Calu3 (cell line): ENCODE data around the gene GRID2. TPM values are rescaled to one million over a fixed set of nuclear protein-coding genes. Genes with fewer than 3 reads are reported as not detected.

Experiments used
- BruUV-seq: library from RNA; stranded (reverse); fragments of 400-500 nt; replicated peaks from 2 replicates; lab custom pipeline; 2021; lab: Mats Ljungman, UMichigan
- CTCF ChIA-PET: fragments of 300-600 bp; sonication (Branson Sonifier 250); formaldehyde crosslinking; loops from one replicate; lab custom pipeline; 2022; ENCODE audit warnings: antibody characterized with exemption; lab: Charles Lee
- DNase-seq: peaks from one replicate; pipeline ENCODE4 v3.0.0; 2022
- H3K27ac Mint-ChIP-seq: one replicate; pipeline ENCODE4 v1.8.0; 2022; ENCODE audit warnings: mixed read lengths; ENCODE audit not compliant: unreplicated experiment
- H3K27me3 Mint-ChIP-seq: one replicate; pipeline ENCODE4 v1.8.0; 2022; ENCODE audit warnings: mixed read lengths; ENCODE audit not compliant: unreplicated experiment
- H3K36me3 Mint-ChIP-seq: one replicate; pipeline ENCODE4 v1.8.0; 2022; ENCODE audit warnings: mild to moderate bottlenecking, moderate library complexity, mixed read lengths; ENCODE audit not compliant: insufficient read depth, unreplicated experiment
- H3K4me1 Mint-ChIP-seq: one replicate; pipeline ENCODE4 v1.8.0; 2022; ENCODE audit warnings: mild to moderate bottlenecking, low read depth, mixed read lengths; ENCODE audit not compliant: unreplicated experiment
- H3K4me3 Mint-ChIP-seq: one replicate; pipeline ENCODE4 v1.8.0; 2022; ENCODE audit warnings: mild to moderate bottlenecking, low read depth, moderate library complexity, mixed read lengths; ENCODE audit not compliant: unreplicated experiment
- H3K9me3 Mint-ChIP-seq: one replicate; pipeline ENCODE4 v1.8.0; 2022; ENCODE audit warnings: low read depth, mixed read lengths; ENCODE audit not compliant: unreplicated experiment
- CTCF ChIP-seq: fragments of 200-600 bp; IDR thresholded peaks from one replicate; pipeline ENCODE4 v1.8.0; 2022; ENCODE audit warnings: antibody characterized with exemption; ENCODE audit not compliant: unreplicated experiment
- intact Hi-C: fragments of 100-400 bp; cut with micrococcal nuclease; formaldehyde crosslinking; loops from one replicate; pipeline ENCODE4 v1.10.0; 2022; ENCODE audit not compliant: unreplicated experiment
- total RNA-seq: library from RNA; stranded (reverse); gene quantifications from 2 replicates; pipeline ENCODE4 v1.2.3, GENCODE V29; 2022

GRID2 gene
- total RNA-seq, 1 experiment from 2014 or later = not detected

GRCh38 chr4:93414041-93414550 is 1110.3 kb downstream of the GRID2 start:
- peaks cover 2% of the 10 kb centered on the region for H3K9me3 Mint-ChIP-seq

GRCh38 chr4:93416344-93417128 is 1112.8 kb downstream of the GRID2 start:
- Mint-ChIP-seq H3K4me3 (no peak overlapping the region), H3K4me1 (no peaks in the 10 kb centered on the region), H3K27me3 (no peaks in the 10 kb centered on the region), H3K36me3 (no peaks in the 10 kb centered on the region), H3K9me3 (no peaks in the 10 kb centered on the region), H3K27ac (no peak overlapping the region)
- CTCF ChIA-PET = no interaction called here
- intact Hi-C loops = no loop called here
- DNase-seq = no peak
- no TSS peak for BruUV-seq
- no peak for TF ChIP-seq CTCF

More at GRCh38 chr4:93414041-93414550, 1110.3 kb downstream of the GRID2 start:
- Mint-ChIP-seq H3K27ac (no peak overlapping the region), H3K4me3 (no peak overlapping the region), H3K4me1 (peaks cover 3% of the 10 kb centered on the region), H3K36me3 (no peaks in the 10 kb centered on the region), H3K27me3 (no peaks in the 10 kb centered on the region)
- no peak for DNase-seq
- TF ChIP-seq CTCF = no peak
- no TSS peak for BruUV-seq
- CTCF ChIA-PET = no interaction called here
- intact Hi-C loops = no loop called here

GRCh38 chr4:93431371-93431770 is 1127.6 kb downstream of the GRID2 start:
- Mint-ChIP-seq H3K4me3 (no peak overlapping the region), H3K36me3 (no peaks in the 10 kb centered on the region), H3K9me3 (peaks cover 5% of the 10 kb centered on the region), H3K4me1 (no peaks in the 10 kb centered on the region), H3K27ac (no peak overlapping the region), H3K27me3 (no peaks in the 10 kb centered on the region)
- CTCF ChIA-PET = no interaction called here
- DNase-seq = no peak
- intact Hi-C loops = no loop called here
- no peak for TF ChIP-seq CTCF
- BruUV-seq = no TSS peak

GRCh38 chr4:93433840-93434239 is 1130.1 kb downstream of the GRID2 start:
- no TSS peak for BruUV-seq
- Mint-ChIP-seq H3K36me3 (no peaks in the 10 kb centered on the region), H3K27ac (no peak overlapping the region), H3K4me3 (no peak overlapping the region), H3K4me1 (no peaks in the 10 kb centered on the region), H3K27me3 (no peaks in the 10 kb centered on the region), H3K9me3 (peaks cover 5% of the 10 kb centered on the region)
- no peak for TF ChIP-seq CTCF
- CTCF ChIA-PET = no interaction called here
- intact Hi-C loops = no loop called here
- DNase-seq = no peak
